Measurements from ENCODE around the gene IVNS1ABP.

DNA sequence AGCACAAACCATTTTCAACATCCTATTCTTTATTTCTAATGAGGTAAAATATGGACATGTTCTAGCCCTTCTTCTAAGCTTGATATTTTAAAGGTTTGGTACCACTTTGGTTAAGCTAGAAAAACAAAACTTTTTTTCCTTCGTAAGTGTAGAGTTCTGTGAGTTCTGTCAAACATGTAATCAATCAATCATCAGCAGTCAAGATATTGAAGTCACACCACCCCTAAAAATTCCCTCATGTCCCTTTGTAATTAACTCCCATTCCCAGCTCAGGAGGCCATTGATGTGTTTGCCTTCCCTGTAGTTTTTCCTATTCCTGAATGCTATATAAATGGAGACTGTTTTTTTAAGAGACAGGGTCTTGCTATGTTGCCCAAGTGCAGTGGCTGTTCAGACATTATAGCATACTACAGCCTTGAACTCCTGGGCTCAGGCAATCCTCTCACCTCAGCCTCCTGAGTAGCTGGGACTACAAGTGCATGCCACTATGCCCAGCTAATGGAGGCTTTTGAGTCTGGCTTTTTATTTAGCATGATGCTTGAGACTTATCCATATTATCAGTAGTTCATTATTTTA, 23.0 kb downstream of the IVNS1ABP start:
- TF ChIP-seq SRF (IDR thresholded peaks at IDR 0.05; ENCODE audit: low read depth in 2 of 2, low read length in 2 of 2) = no peak
- TF ChIP-seq POLR2AphosphoS5 (IDR thresholded peaks at IDR 0.05; ENCODE audit: low read length) = no peak
- TF ChIP-seq, protein P1, sequence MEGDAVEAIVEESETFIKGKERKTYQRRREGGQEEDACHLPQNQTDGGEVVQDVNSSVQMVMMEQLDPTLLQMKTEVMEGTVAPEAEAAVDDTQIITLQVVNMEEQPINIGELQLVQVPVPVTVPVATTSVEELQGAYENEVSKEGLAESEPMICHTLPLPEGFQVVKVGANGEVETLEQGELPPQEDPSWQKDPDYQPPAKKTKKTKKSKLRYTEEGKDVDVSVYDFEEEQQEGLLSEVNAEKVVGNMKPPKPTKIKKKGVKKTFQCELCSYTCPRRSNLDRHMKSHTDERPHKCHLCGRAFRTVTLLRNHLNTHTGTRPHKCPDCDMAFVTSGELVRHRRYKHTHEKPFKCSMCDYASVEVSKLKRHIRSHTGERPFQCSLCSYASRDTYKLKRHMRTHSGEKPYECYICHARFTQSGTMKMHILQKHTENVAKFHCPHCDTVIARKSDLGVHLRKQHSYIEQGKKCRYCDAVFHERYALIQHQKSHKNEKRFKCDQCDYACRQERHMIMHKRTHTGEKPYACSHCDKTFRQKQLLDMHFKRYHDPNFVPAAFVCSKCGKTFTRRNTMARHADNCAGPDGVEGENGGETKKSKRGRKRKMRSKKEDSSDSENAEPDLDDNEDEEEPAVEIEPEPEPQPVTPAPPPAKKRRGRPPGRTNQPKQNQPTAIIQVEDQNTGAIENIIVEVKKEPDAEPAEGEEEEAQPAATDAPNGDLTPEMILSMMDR (IDR thresholded peaks at IDR 0.05 in 2 of 3, conservative IDR thresholded peaks at IDR 0.05 in 1 of 3; ENCODE audit: control insufficient read depth in 2 of 3, extremely low read depth in 1 of 3, insufficient read depth in 1 of 3, low read depth in 3 of 3, low read length in 3 of 3) = no peak
- TF ChIP-seq ZNF274 (IDR thresholded peaks at IDR 0.05; ENCODE audit: insufficient read depth, insufficient read length) = no peak
- no peak for TF ChIP-seq NBN (IDR thresholded peaks at IDR 0.05)
- TF ChIP-seq EP300 (IDR thresholded peaks at IDR 0.05; ENCODE audit: borderline replicate concordance in 1 of 2, control insufficient read depth in 1 of 2, low read depth in 2 of 2, low read length in 2 of 2) = no peak
- TF ChIP-seq, protein P2, sequence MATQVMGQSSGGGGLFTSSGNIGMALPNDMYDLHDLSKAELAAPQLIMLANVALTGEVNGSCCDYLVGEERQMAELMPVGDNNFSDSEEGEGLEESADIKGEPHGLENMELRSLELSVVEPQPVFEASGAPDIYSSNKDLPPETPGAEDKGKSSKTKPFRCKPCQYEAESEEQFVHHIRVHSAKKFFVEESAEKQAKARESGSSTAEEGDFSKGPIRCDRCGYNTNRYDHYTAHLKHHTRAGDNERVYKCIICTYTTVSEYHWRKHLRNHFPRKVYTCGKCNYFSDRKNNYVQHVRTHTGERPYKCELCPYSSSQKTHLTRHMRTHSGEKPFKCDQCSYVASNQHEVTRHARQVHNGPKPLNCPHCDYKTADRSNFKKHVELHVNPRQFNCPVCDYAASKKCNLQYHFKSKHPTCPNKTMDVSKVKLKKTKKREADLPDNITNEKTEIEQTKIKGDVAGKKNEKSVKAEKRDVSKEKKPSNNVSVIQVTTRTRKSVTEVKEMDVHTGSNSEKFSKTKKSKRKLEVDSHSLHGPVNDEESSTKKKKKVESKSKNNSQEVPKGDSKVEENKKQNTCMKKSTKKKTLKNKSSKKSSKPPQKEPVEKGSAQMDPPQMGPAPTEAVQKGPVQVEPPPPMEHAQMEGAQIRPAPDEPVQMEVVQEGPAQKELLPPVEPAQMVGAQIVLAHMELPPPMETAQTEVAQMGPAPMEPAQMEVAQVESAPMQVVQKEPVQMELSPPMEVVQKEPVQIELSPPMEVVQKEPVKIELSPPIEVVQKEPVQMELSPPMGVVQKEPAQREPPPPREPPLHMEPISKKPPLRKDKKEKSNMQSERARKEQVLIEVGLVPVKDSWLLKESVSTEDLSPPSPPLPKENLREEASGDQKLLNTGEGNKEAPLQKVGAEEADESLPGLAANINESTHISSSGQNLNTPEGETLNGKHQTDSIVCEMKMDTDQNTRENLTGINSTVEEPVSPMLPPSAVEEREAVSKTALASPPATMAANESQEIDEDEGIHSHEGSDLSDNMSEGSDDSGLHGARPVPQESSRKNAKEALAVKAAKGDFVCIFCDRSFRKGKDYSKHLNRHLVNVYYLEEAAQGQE (IDR thresholded peaks at IDR 0.05; ENCODE audit: low read depth, low read length) = no peak
- TF ChIP-seq EZH2 (IDR thresholded peaks at IDR 0.05; ENCODE audit: borderline replicate concordance, control insufficient read depth, low read depth, low read length) = no peak

Measured in GM12878 (cell line).